Muscle of arm (tissue), 14 donors: ENCODE results near the gene GCSAML. TPM values are rescaled to one million over a fixed set of nuclear protein-coding genes. Genes with fewer than 3 reads are reported as not detected.
"Not testable (repeated sequence)": the region's sequence is repeated elsewhere in the genome, so short reads cannot be mapped to it uniquely, and the experiment has no call there.

ENCODE experiments used
- DNase-seq: peaks from one replicate; pipeline ENCODE4 v3.0.0-alpha.2; 2013
- long read RNA-seq, 11 donors: transcript quantifications; one replicate each; lab custom pipeline, GENCODE V29; 2026
- polyA plus RNA-seq, 12 donors: library from polyadenylated mRNA; unstranded; fragments of 120-200 nt; gene quantifications; one replicate each; pipeline ENCODE4 v1.2.1, GENCODE V29; 2013; ENCODE audit not compliant: insufficient read length in 12 of 12

GCSAML gene
- polyA plus RNA-seq, result 1 to 10 TPM in 1 of 12 donors, under 1 TPM in 9, not detected in 2; 0.06 to 1.2 (median 0.27) TPM
- long read RNA-seq, donor 1, result 0 reads
- long read RNA-seq, donor 2, result 0 reads
- long read RNA-seq, donor 3, result 0 reads
- long read RNA-seq, donor 4, result 0 reads
- long read RNA-seq, donor 5, result 0 reads
- long read RNA-seq, donor 6, result 0 reads
- long read RNA-seq, donor 7, result 0 reads
- long read RNA-seq, donor 8, result 0 reads
- long read RNA-seq, donor 9, result 0 reads
- long read RNA-seq, donor 10, result 0 reads
- long read RNA-seq, donor 11, result 0 reads

- no peak for DNase-seq
Observed at GRCh38 chr1:247548769-247549182, at the start of gene GCSAML. GCSAML (plus strand) TSS chr1:247549134; CDS start chr1:247549192, 58 bp downstream.

- DNase-seq, result no peak
Observed at GRCh38 chr1:247500865-247501264, 48.1 kb upstream of the GCSAML start.

- DNase-seq, result no peak
Observed at GRCh38 chr1:247506831-247507230, 42.1 kb upstream of the GCSAML start.

- DNase-seq, result no peak
Observed at GRCh38 chr1:247517795-247518612, 30.9 kb upstream of the GCSAML start.

GRCh38 chr1:247518613-247518891 is 30.4 kb upstream of the GCSAML start:
- no peak for DNase-seq

GRCh38 chr1:247521886-247522285 is 27.0 kb upstream of the GCSAML start:
- not testable (repeated sequence) for DNase-seq

GRCh38 chr1:247528812-247529474 is 20.0 kb upstream of the GCSAML start:
- DNase-seq, result no peak

- DNase-seq, result no peak
Observed at GRCh38 chr1:247529771-247530355, 19.1 kb upstream of the GCSAML start.

- no peak for DNase-seq
Observed at GRCh38 chr1:247530785-247531184, 18.1 kb upstream of the GCSAML start.

- DNase-seq, result no peak
Observed at GRCh38 chr1:247531937-247532336, 17.0 kb upstream of the GCSAML start.

- DNase-seq, result no peak
Observed at GRCh38 chr1:247535402-247535801, 13.5 kb upstream of the GCSAML start.

GRCh38 chr1:247536340-247536739 is 12.6 kb upstream of the GCSAML start, which contains the start of gene OR2C3:
OR2C3 (minus strand) TSS chr1:247536440; CDS start chr1:247532511, 3,929 bp downstream.
- no peak for DNase-seq

- DNase-seq, result no peak
Observed at GRCh38 chr1:247538561-247538960, 10.4 kb upstream of the GCSAML start.

- DNase-seq, result no peak
Observed at GRCh38 chr1:247539215-247539614, 9.7 kb upstream of the GCSAML start.

GRCh38 chr1:247540581-247540980 is 8.4 kb upstream of the GCSAML start:
- no peak for DNase-seq

- DNase-seq, result no peak
Observed at GRCh38 chr1:247542811-247543210, 6.1 kb upstream of the GCSAML start.

- no peak for DNase-seq
Observed at GRCh38 chr1:247548092-247548491, 842 bp upstream of the GCSAML start.

GRCh38 chr1:247551721-247552120 is 2.8 kb downstream of the GCSAML start:
- no peak for DNase-seq

- no peak for DNase-seq
Observed at GRCh38 chr1:247552231-247552630, 3.3 kb downstream of the GCSAML start.

GRCh38 chr1:247557926-247558674 is 9.2 kb downstream of the GCSAML start:
- no peak for DNase-seq

GRCh38 chr1:247561711-247562110 is 12.8 kb downstream of the GCSAML start:
- DNase-seq, result no peak

GRCh38 chr1:247562198-247562597 is 13.3 kb downstream of the GCSAML start:
- DNase-seq, result no peak
